ENCODE data around the gene TMEM170A.

DNA sequence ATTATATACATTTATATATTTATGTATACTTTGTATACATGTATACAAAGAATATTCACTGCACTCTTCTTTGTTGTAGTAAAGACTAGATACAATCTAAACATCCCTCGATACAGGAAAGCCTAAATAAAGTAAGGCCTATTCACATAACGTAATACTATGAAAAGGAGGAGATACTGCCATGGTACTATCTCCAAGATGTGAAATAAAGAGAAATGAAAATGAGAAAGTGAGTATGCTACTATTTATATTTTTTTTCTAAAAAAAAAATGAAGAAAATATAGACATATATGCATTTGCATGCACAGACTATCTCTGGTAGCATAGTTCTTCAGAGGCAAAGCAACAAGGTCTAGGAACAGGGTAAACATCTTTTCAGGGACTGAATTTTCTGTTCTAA, 50.5 kb downstream of the TMEM170A start:
- TF ChIP-seq, protein P1, sequence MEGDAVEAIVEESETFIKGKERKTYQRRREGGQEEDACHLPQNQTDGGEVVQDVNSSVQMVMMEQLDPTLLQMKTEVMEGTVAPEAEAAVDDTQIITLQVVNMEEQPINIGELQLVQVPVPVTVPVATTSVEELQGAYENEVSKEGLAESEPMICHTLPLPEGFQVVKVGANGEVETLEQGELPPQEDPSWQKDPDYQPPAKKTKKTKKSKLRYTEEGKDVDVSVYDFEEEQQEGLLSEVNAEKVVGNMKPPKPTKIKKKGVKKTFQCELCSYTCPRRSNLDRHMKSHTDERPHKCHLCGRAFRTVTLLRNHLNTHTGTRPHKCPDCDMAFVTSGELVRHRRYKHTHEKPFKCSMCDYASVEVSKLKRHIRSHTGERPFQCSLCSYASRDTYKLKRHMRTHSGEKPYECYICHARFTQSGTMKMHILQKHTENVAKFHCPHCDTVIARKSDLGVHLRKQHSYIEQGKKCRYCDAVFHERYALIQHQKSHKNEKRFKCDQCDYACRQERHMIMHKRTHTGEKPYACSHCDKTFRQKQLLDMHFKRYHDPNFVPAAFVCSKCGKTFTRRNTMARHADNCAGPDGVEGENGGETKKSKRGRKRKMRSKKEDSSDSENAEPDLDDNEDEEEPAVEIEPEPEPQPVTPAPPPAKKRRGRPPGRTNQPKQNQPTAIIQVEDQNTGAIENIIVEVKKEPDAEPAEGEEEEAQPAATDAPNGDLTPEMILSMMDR (IDR thresholded peaks at IDR 0.05): no peak
- no peak for TF ChIP-seq POLR2A (IDR thresholded peaks at IDR 0.05)
